Stomach (tissue), 4 donors: ENCODE results near the gene RPH3AL.
"Not testable (repeated sequence)": the region's sequence is repeated elsewhere in the genome, so short reads cannot be mapped to it uniquely, and the experiment has no call there.

Source experiments
- EP300 ChIP-seq: sonication (generic); formaldehyde crosslinking; IDR thresholded peaks from one replicate; pipeline ENCODE4 v1.6.1; 2017; ENCODE audit warnings: antibody characterized with exemption
- POLR2A ChIP-seq, 4 donors: fragments of 450-650 bp; IDR thresholded peaks; one replicate each; pipeline ENCODE4 v1.6.1; 2016; ENCODE audit warnings: antibody characterized with exemption in 4 of 4, control low read depth in 2 of 4, mild to moderate bottlenecking in 1 of 4, moderate library complexity in 1 of 4
- POLR2AphosphoS5 ChIP-seq, 3 donors: sonication (generic); formaldehyde crosslinking; IDR thresholded peaks; one replicate each; pipeline ENCODE4 v1.6.1; 2016; ENCODE audit warnings: antibody characterized with exemption in 3 of 3
- TF ChIP-seq, protein P1 (sequence below), 7 experiments: fragments of 450-650 bp in 4 of 7; fragments of 200-600 bp in 3 of 7; sonication (generic) in 3 of 7; IDR thresholded peaks; one replicate each; pipeline ENCODE4 v1.5.1; 2016 to 2019; ENCODE audit warnings: antibody characterized with exemption in 7 of 7, control low read depth in 2 of 7, mild to moderate bottlenecking in 1 of 7

DNA sequence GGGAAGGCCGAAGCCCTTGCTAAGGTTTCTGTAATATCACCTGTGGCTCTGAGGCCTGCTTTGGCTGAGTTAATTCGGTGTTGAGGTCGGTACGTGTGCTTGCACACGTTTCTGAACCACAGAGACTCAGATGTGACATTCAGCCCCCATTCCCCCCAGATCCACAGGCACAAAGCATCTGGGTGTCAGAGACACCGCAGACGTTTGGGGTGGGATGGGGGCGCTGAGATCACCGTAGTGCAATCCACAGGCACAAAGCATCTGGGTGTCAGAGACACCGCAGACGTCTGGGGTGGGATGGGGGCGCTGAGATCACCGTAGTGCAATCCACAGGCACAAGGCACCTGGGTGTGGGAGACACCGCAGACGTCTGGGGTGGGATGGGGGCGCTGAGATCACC, 151.3 kb downstream of the RPH3AL start:
- TF ChIP-seq POLR2A (IDR thresholded peaks at IDR 0.05); POLR2AphosphoS5 (IDR thresholded peaks at IDR 0.05); EP300: not testable (repeated sequence)
- TF ChIP-seq, protein P1, sequence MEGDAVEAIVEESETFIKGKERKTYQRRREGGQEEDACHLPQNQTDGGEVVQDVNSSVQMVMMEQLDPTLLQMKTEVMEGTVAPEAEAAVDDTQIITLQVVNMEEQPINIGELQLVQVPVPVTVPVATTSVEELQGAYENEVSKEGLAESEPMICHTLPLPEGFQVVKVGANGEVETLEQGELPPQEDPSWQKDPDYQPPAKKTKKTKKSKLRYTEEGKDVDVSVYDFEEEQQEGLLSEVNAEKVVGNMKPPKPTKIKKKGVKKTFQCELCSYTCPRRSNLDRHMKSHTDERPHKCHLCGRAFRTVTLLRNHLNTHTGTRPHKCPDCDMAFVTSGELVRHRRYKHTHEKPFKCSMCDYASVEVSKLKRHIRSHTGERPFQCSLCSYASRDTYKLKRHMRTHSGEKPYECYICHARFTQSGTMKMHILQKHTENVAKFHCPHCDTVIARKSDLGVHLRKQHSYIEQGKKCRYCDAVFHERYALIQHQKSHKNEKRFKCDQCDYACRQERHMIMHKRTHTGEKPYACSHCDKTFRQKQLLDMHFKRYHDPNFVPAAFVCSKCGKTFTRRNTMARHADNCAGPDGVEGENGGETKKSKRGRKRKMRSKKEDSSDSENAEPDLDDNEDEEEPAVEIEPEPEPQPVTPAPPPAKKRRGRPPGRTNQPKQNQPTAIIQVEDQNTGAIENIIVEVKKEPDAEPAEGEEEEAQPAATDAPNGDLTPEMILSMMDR (IDR thresholded peaks at IDR 0.05) = not testable (repeated sequence)
